Psoas muscle (tissue), 8 donors: ENCODE measurements around the gene TFF1. TPM values are rescaled to one million over a fixed set of nuclear protein-coding genes. Genes with fewer than 3 reads are reported as not detected.

Experiments used
- ATAC-seq, 4 donors: fragments of 200-7000 bp; cut with Tn5 transposase; one replicate each; pipeline ENCODE4 v1.9.1; 2020; ENCODE audit warnings: moderate library complexity in 3 of 4, mild to moderate bottlenecking in 2 of 4
- DNase-seq, 2 donors: peaks; one replicate each; pipeline ENCODE4 v3.0.0-alpha.2; 2020
- H3K27ac ChIP-seq: fragments of 200-600 bp; one replicate; pipeline ENCODE4 v1.8.0; 2022
- H3K27me3 ChIP-seq, 3 donors: fragments of 200-600 bp in 1 of 3; one replicate each; pipeline versions ENCODE4 v1.6.1 to v1.8.0; 2013 to 2022; ENCODE audit warnings: low read length in 2 of 3, mild to moderate bottlenecking in 2 of 3, moderate library complexity in 1 of 3; ENCODE audit not compliant: insufficient read depth in 3 of 3
- H3K36me3 ChIP-seq, 2 donors: fragments of 200-600 bp in 1 of 2; one replicate each; pipeline versions ENCODE4 v1.6.1 to v1.8.0; 2013 to 2022; ENCODE audit warnings: low read depth in 1 of 2, mild to moderate bottlenecking in 1 of 2, moderate library complexity in 1 of 2; ENCODE audit not compliant: insufficient read depth in 1 of 2
- H3K4me1 ChIP-seq: fragments of 200-600 bp; one replicate; pipeline ENCODE4 v1.8.0; 2022
- H3K4me3 ChIP-seq: fragments of 200-600 bp; one replicate; pipeline ENCODE4 v1.8.0; 2022; ENCODE audit warnings: mild to moderate bottlenecking
- H3K9me3 ChIP-seq: fragments of 200-600 bp; one replicate; pipeline ENCODE4 v1.8.0; 2022
- WGBS, 3 donors: extraction: QIAGEN DNeasy Blood & Tissue Kit; methylation state at CpG; one replicate each; pipeline versions ENCODE4 v1.1.6 to v1.1.7; 2013; 5-methylcytosine and 5-hydroxymethylcytosine counted together
- intact Hi-C, 2 donors: fragments of 100-400 bp; cut with DNase I; formaldehyde crosslinking; loops; one replicate each; pipeline versions ENCODE4 v1.11.0 to v1.14.2; 2022
- polyA plus RNA-seq, 3 donors: library from polyadenylated mRNA; stranded (reverse); fragments of 200-250 nt; gene quantifications; one replicate each; pipeline ENCODE4 v1.2.3, GENCODE V29; 2013
- total RNA-seq, 4 donors: library from RNA; stranded (reverse); fragmentation: NEBNext Ultra II Directional in 2 of 4; extraction: Animal tissue kit (Norgen Biotek cat#: 25700) in 2 of 4; gene quantifications; one replicate each; pipeline versions ENCODE4 v1.2.1 to v1.2.4, GENCODE V29; 2021 to 2023
- TF ChIP-seq, protein P1 (sequence below): fragments of 200-600 bp; IDR thresholded peaks from one replicate; pipeline ENCODE4 v1.8.0; 2022; ENCODE audit warnings: antibody characterized with exemption
- donor health status: healthy with polysubstance abuse.
- donor health status: DM: no; HTN: no; CAD: no; lungs with moderate emphysema.
- donor health status: Bipolar disorder and iron deficiency.
- donor health status: healthy.
- donor health status: DM: yes; HTN: yes; CAD: no.
- donor health status: DM: no; HTN: no; CAD: no.
- donor health status: DM: no; HTN: no; CAD: no.
- donor health status: DM: yes; HTN: yes; CAD: no.

The TFF1 gene
- total and polyA plus RNA-seq, 7 donors, result 0.16 TPM; not detected in 6

- 61 to 68% (median 66%) methylated on average over 17 of the region's 17 CpGs for WGBS, 3 donors
- Histone ChIP-seq H3K4me1 (no peaks in the 10 kb centered on the region), H3K4me3 (no peak overlapping the region), H3K9me3 (no peaks in the 10 kb centered on the region), H3K27me3 (peaks cover 0 to 25% (median 9%) of the 10 kb centered on the region in 3 donors), H3K27ac (no peak overlapping the region), H3K36me3 (no peaks in the 10 kb centered on the region)
- ATAC-seq (no peak), DNase-seq (no peak)
- intact Hi-C loops, result loop anchor here in 1 of 2 donors (10.0 kb wide), 1 partner anchor 235 kb away; no protein-coding TSS in a partner anchor
- TF ChIP-seq, protein P1, sequence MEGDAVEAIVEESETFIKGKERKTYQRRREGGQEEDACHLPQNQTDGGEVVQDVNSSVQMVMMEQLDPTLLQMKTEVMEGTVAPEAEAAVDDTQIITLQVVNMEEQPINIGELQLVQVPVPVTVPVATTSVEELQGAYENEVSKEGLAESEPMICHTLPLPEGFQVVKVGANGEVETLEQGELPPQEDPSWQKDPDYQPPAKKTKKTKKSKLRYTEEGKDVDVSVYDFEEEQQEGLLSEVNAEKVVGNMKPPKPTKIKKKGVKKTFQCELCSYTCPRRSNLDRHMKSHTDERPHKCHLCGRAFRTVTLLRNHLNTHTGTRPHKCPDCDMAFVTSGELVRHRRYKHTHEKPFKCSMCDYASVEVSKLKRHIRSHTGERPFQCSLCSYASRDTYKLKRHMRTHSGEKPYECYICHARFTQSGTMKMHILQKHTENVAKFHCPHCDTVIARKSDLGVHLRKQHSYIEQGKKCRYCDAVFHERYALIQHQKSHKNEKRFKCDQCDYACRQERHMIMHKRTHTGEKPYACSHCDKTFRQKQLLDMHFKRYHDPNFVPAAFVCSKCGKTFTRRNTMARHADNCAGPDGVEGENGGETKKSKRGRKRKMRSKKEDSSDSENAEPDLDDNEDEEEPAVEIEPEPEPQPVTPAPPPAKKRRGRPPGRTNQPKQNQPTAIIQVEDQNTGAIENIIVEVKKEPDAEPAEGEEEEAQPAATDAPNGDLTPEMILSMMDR, result no peak
Observed at GRCh38 chr21:42379426-42380215, 13.3 kb upstream of the TFF1 start.

DNA sequence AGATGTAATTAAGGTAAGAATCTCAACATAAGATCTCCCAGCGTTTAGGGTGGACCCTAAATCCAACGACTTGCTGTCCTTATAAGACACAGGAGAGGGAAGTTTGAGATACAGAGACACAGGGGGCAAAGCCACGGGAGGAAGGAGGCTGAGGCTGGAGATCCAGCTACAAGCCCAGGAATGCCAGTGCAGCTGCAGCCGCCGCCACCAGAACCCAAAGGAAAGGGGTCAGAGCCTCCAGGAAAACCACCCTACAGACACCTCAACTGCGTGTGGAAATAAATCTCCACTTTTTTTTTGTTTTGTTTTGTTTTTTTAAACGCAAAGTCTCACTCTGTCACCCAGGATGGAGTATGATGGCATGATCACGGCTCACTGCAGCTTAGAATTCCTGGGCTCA lies 12.1 kb upstream of the TFF1 start:
- TF ChIP-seq, protein P1, result no peak
- H3K9me3 ChIP-seq, result no peaks in the 10 kb centered on the region
- DNase-seq (no peak), ATAC-seq (no peak)
- no peak overlapping the region for H3K27ac ChIP-seq
- intact Hi-C loops, result no loop called here
- H3K4me1 ChIP-seq, result no peaks in the 10 kb centered on the region
- peaks cover 0 to 28% (median 9%) of the 10 kb centered on the region in 3 donors for H3K27me3 ChIP-seq
- WGBS, 3 donors, result 67 to 72% (median 72%) methylated on average over 8 of the region's 8 CpGs
- no peak overlapping the region for H3K4me3 ChIP-seq
- H3K36me3 ChIP-seq, result no peaks in the 10 kb centered on the region

DNA sequence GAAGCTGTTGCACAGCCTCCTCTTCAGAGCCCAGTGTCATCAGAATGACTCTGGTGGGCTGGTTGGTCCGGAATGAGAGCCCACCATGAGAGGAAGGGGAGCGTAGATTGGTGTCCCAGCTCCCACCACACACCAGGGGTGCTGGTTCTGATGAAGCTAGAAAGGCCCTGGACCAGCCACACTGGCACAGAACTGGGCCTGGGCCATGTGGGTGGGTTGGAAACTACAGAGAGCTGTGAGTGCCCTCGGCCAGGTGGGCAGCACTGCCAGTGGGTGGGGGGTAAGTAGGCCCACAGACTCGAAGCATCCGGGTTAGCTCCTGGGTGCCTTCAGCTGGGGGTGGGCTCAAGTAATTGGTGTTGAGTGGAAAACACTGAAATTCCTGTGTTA lies 11.6 kb upstream of the TFF1 start:
- 79 to 86% (median 83%) methylated on average over 5 of the region's 5 CpGs for WGBS, 3 donors
- DNase-seq (no peak), ATAC-seq (no peak)
- intact Hi-C loops, result no loop called here
- Histone ChIP-seq H3K9me3 (no peaks in the 10 kb centered on the region), H3K36me3 (no peaks in the 10 kb centered on the region), H3K27me3 (peaks cover 0 to 28% (median 7%) of the 10 kb centered on the region in 3 donors), H3K4me3 (no peak overlapping the region), H3K4me1 (no peaks in the 10 kb centered on the region), H3K27ac (no peak overlapping the region)
- TF ChIP-seq, protein P1, result no peak

- peaks cover 0 to 28% (median 7%) of the 10 kb centered on the region in 3 donors for H3K27me3 ChIP-seq
- intact Hi-C loops, result no loop called here
- WGBS, 3 donors, result 68 to 78% (median 73%) methylated on average over 24 of the region's 24 CpGs
- ATAC-seq (no peak), DNase-seq (no peak)
- no peak overlapping the region for H3K27ac ChIP-seq
- no peaks in the 10 kb centered on the region for H3K9me3 ChIP-seq
- no peaks in the 10 kb centered on the region for H3K36me3 ChIP-seq
- no peaks in the 10 kb centered on the region for H3K4me1 ChIP-seq
- TF ChIP-seq, protein P1, result no peak
- no peak overlapping the region for H3K4me3 ChIP-seq
Observed at GRCh38 chr21:42377211-42377950, 11.0 kb upstream of the TFF1 start.
